ENCODE results near the gene MNAT1. TPM values are rescaled to one million over a fixed set of nuclear protein-coding genes. Genes with fewer than 3 reads are reported as not detected.

Gene MNAT1
- polyA plus RNA-seq, 1 of the 3 experiments (the other 2 are of a cell fraction) = 38.9 TPM

DNA sequence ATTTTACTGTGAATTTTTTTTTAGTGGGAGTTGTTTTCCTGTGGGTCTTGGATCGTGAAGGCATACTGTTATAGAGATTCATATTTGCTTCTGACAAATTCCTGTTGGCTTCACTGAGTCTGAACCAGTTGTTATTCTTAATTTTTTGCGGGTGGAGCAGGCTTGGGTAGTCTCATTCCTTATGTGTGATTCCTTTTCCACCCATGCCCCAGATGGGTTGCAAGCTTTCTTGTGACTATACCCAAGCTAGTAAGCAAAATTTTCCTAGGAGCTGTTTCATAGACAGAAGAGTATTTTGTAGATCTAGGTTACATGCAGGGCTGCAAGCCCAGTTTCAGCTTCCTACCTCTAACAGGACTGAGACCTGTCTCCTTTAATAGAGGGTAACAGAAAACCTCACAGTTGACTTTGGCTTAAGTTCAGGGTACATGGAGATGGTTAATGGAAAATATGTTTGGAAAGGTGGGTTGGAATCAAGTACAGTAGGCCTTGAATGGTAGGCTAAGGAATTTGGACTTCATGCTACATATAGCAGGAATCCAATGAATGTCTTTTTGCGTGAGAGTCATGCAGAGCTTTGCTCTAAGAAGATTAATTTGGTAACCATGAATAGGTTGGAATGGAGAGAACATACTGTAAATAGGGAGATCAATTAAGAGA, 217.3 kb downstream of the MNAT1 start:
- no peaks in the 10 kb centered on the region; a peak in 1 of 4 replicates for H3K4me1 ChIP-seq (ENCODE audit: control insufficient read depth in 1 of 2, insufficient read depth in 2 of 2, low read depth in 1 of 2, low read length in 1 of 2)
- TF ChIP-seq RXRA (IDR thresholded peaks at IDR 0.05; ENCODE audit: borderline replicate concordance, low read depth) (no peak), SMC3 (IDR thresholded peaks at IDR 0.05; ENCODE audit: low read depth, low read length) (no peak)
- TF ChIP-seq, protein P1, sequence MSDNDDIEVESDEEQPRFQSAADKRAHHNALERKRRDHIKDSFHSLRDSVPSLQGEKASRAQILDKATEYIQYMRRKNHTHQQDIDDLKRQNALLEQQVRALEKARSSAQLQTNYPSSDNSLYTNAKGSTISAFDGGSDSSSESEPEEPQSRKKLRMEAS (IDR thresholded peaks at IDR 0.05; ENCODE audit: low read depth) = no peak
- H4K20me1 ChIP-seq (ENCODE audit: insufficient read depth) = no peaks in the 10 kb centered on the region
- H3K27me3 ChIP-seq (ENCODE audit: insufficient read depth) = no peaks in the 10 kb centered on the region
- H3K36me3 ChIP-seq (replicated peaks in 1 of 2; ENCODE audit: control insufficient read depth in 1 of 2, insufficient read depth in 2 of 2, low read length in 1 of 2) = peaks cover 0 to 30% of the 10 kb centered on the region in 2 experiments
- WGBS (ENCODE audit: low lambda C conversion rate) = 61% methylated on average over 3 of the region's 3 CpGs
- no peak overlapping the region for H2AFZ ChIP-seq (ENCODE audit: low read depth)
- ChIA-PET CTCF (interaction anchor here (0.9 kb wide), 1 partner anchor 173 kb away, joined by 3 read pairs; no protein-coding TSS in a partner anchor), POLR2A (no interaction called here)
- H3F3A ChIP-seq (replicated peaks; ENCODE audit: insufficient read depth) = no peaks in the 10 kb centered on the region
- no peak overlapping the region for H3K9ac ChIP-seq
- no peak overlapping the region for H3K4me3 ChIP-seq (ENCODE audit: low read depth in 2 of 2, low read length in 1 of 2)
- H3K79me2 ChIP-seq (ENCODE audit: insufficient read depth) = peaks cover 8% of the 10 kb centered on the region; the same call in 1 of the 2 replicates
- H3K4me2 ChIP-seq = no peak overlapping the region
- H3K9me2 ChIP-seq = no peaks in the 10 kb centered on the region
- no peak for DNase-seq
- H3K27ac ChIP-seq (ENCODE audit: low read depth in 2 of 2, low read length in 1 of 2) = no peak overlapping the region
- peaks cover 31% of the 10 kb centered on the region; the same call in 1 of the 2 replicates for H3K9me3 ChIP-seq

DNA sequence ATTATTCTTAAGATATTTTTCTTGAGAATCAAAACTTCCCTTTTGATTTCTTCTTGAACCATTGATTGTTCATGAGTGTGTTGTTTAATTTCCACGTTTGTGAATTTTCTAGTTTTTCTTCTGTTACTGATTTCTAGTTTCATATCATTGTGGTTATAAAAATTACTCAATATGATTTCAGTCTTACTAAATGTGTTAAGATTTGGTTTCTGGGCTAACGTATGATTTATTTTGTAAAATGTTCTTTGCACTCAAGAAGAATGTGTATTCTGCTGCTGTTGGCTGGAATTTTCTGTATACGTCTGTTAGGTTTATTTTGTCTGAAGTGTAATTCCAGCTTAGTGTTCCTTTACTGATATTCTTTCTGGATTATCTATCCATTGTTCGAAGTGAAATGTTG, 221.6 kb downstream of the MNAT1 start:
- CTCF ChIA-PET = no interaction called here
- H3K27ac ChIP-seq (ENCODE audit: low read depth in 2 of 2, low read length in 1 of 2) = no peak overlapping the region

More for the DNA sequence above, 221.6 kb downstream of the MNAT1 start:
- H4K20me1 ChIP-seq (ENCODE audit: insufficient read depth) = no peaks in the 10 kb centered on the region
- no peak overlapping the region for H3K9ac ChIP-seq
- no peak overlapping the region for H2AFZ ChIP-seq (ENCODE audit: low read depth)
- H3K4me3 ChIP-seq (ENCODE audit: low read depth in 2 of 2, low read length in 1 of 2) = no peak overlapping the region
- DNase-seq = no peak
- no peaks in the 10 kb centered on the region for H3K27me3 ChIP-seq (ENCODE audit: insufficient read depth)
- H3K4me2 ChIP-seq = no peak overlapping the region
- 95% methylated on average over 4 of the region's 4 CpGs for WGBS (ENCODE audit: low lambda C conversion rate)
- H3K9me3 ChIP-seq = peaks cover 45% of the 10 kb centered on the region
- peaks cover 4% of the 10 kb centered on the region; the same call in 1 of the 2 replicates for H3K79me2 ChIP-seq (ENCODE audit: insufficient read depth)
- H3K9me2 ChIP-seq = no peaks in the 10 kb centered on the region
- TF ChIP-seq RCOR1 (IDR thresholded peaks at IDR 0.05; ENCODE audit: low read length) (no peak), RAD21 (IDR thresholded peaks at IDR 0.05; ENCODE audit: low read length) (no peak), RXRA (IDR thresholded peaks at IDR 0.05; ENCODE audit: borderline replicate concordance, low read depth) (no peak), POLR2AphosphoS5 (IDR thresholded peaks at IDR 0.05; ENCODE audit: low read depth, low read length) (no peak), TAF1 (IDR thresholded peaks at IDR 0.05; ENCODE audit: borderline replicate concordance, low read depth, low read length) (no peak), GABPA (IDR thresholded peaks at IDR 0.05; ENCODE audit: low read depth) (no peak), CHD2 (IDR thresholded peaks at IDR 0.05; ENCODE audit: low read length, partially characterized antibody) (no peak)
- TF ChIP-seq, protein P2, sequence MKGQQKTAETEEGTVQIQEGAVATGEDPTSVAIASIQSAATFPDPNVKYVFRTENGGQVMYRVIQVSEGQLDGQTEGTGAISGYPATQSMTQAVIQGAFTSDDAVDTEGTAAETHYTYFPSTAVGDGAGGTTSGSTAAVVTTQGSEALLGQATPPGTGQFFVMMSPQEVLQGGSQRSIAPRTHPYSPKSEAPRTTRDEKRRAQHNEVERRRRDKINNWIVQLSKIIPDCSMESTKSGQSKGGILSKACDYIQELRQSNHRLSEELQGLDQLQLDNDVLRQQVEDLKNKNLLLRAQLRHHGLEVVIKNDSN (IDR thresholded peaks at IDR 0.05; ENCODE audit: borderline replicate concordance, low read depth) = no peak
- TF ChIP-seq, protein P3, sequence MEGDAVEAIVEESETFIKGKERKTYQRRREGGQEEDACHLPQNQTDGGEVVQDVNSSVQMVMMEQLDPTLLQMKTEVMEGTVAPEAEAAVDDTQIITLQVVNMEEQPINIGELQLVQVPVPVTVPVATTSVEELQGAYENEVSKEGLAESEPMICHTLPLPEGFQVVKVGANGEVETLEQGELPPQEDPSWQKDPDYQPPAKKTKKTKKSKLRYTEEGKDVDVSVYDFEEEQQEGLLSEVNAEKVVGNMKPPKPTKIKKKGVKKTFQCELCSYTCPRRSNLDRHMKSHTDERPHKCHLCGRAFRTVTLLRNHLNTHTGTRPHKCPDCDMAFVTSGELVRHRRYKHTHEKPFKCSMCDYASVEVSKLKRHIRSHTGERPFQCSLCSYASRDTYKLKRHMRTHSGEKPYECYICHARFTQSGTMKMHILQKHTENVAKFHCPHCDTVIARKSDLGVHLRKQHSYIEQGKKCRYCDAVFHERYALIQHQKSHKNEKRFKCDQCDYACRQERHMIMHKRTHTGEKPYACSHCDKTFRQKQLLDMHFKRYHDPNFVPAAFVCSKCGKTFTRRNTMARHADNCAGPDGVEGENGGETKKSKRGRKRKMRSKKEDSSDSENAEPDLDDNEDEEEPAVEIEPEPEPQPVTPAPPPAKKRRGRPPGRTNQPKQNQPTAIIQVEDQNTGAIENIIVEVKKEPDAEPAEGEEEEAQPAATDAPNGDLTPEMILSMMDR (IDR thresholded peaks at IDR 0.05) = no peak
- TF ChIP-seq, protein P4, sequence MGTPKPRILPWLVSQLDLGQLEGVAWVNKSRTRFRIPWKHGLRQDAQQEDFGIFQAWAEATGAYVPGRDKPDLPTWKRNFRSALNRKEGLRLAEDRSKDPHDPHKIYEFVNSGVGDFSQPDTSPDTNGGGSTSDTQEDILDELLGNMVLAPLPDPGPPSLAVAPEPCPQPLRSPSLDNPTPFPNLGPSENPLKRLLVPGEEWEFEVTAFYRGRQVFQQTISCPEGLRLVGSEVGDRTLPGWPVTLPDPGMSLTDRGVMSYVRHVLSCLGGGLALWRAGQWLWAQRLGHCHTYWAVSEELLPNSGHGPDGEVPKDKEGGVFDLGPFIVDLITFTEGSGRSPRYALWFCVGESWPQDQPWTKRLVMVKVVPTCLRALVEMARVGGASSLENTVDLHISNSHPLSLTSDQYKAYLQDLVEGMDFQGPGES (IDR thresholded peaks at IDR 0.05; ENCODE audit: low read depth, low read length) = no peak
- TF ChIP-seq, protein P5, sequence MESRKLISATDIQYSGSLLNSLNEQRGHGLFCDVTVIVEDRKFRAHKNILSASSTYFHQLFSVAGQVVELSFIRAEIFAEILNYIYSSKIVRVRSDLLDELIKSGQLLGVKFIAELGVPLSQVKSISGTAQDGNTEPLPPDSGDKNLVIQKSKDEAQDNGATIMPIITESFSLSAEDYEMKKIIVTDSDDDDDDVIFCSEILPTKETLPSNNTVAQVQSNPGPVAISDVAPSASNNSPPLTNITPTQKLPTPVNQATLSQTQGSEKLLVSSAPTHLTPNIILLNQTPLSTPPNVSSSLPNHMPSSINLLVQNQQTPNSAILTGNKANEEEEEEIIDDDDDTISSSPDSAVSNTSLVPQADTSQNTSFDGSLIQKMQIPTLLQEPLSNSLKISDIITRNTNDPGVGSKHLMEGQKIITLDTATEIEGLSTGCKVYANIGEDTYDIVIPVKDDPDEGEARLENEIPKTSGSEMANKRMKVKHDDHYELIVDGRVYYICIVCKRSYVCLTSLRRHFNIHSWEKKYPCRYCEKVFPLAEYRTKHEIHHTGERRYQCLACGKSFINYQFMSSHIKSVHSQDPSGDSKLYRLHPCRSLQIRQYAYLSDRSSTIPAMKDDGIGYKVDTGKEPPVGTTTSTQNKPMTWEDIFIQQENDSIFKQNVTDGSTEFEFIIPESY (IDR thresholded peaks at IDR 0.05; ENCODE audit: borderline replicate concordance, low read depth) = no peak
- no peaks in the 10 kb centered on the region for H3F3A ChIP-seq (replicated peaks; ENCODE audit: insufficient read depth)
- H3K36me3 ChIP-seq (replicated peaks in 1 of 2; ENCODE audit: control insufficient read depth in 1 of 2, insufficient read depth in 2 of 2, low read length in 1 of 2) = peaks cover 0 to 41% of the 10 kb centered on the region in 2 experiments
- POLR2A ChIA-PET = no interaction called here
- no peaks in the 10 kb centered on the region; a peak in 1 of 4 replicates for H3K4me1 ChIP-seq (ENCODE audit: control insufficient read depth in 1 of 2, insufficient read depth in 2 of 2, low read depth in 1 of 2, low read length in 1 of 2)
